BLaER1 (cell line): ENCODE results near the gene SLC10A4.

ENCODE experiments used
- H3K27ac ChIP-seq: shearing (Covaris generic); formaldehyde crosslinking; 2 replicates; pipeline ENCODE4 v1.8.1; 2022
- H3K27me3 ChIP-seq: shearing (Covaris generic); formaldehyde crosslinking; 2 replicates; pipeline ENCODE4 v1.8.1; 2022
- H3K36me3 ChIP-seq: shearing (Covaris generic); formaldehyde crosslinking; 2 replicates; pipeline ENCODE4 v1.8.1; 2022
- H3K4me1 ChIP-seq: shearing (Covaris generic); formaldehyde crosslinking; 2 replicates; pipeline ENCODE4 v1.8.1; 2022
- H3K4me2 ChIP-seq: shearing (Covaris generic); formaldehyde crosslinking; 2 replicates; pipeline ENCODE4 v1.8.1; 2022
- H3K4me3 ChIP-seq: shearing (Covaris generic); formaldehyde crosslinking; 2 replicates; pipeline ENCODE4 v1.8.1; 2022
- H3K9ac ChIP-seq: shearing (Covaris generic); formaldehyde crosslinking; 2 replicates; pipeline ENCODE4 v1.8.1; 2022
- H3K9me3 ChIP-seq: shearing (Covaris generic); formaldehyde crosslinking; 2 replicates; pipeline ENCODE4 v1.8.1; 2022
- H4K20me1 ChIP-seq: shearing (Covaris generic); formaldehyde crosslinking; 2 replicates; pipeline ENCODE4 v1.8.1; 2022
- Cebpa-rat ChIP-seq: shearing (Covaris generic); IDR thresholded peaks from 2 replicates; pipeline ENCODE4 v1.8.1; 2022

The SLC10A4 gene

GRCh38 chr4:48503233-48504025 lies 20.3 kb downstream of the SLC10A4 start:
- no peak for TF ChIP-seq Cebpa-rat
- Histone ChIP-seq H3K36me3 (peaks cover 64% of the 10 kb centered on the region), H3K4me3 (no peak overlapping the region), H3K9ac (no peak overlapping the region), H3K4me1 (no peaks in the 10 kb centered on the region), H4K20me1 (no peaks in the 10 kb centered on the region), H3K9me3 (no peaks in the 10 kb centered on the region), H3K27ac (no peak overlapping the region), H3K4me2 (no peak overlapping the region), H3K27me3 (no peaks in the 10 kb centered on the region)

DNA sequence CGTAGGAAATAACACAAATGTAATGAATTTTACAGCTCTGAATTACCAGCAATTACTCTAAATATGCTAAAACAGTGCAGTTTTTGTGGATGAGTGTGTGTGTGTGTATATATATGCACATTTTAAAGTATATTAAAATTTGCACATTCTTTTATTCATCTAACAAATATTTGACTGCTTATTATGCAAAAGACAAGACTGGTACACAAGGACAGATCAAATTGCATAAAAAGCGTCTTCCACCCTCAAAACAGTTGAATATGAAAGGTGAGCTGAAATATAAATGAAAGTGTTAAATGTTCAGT lies 20.8 kb downstream of the SLC10A4 start:
- H3K4me1 ChIP-seq: no peaks in the 10 kb centered on the region
- TF ChIP-seq Cebpa-rat: no peak
- no peak overlapping the region for H3K4me2 ChIP-seq
- no peaks in the 10 kb centered on the region for H3K27me3 ChIP-seq
- no peaks in the 10 kb centered on the region for H4K20me1 ChIP-seq
- no peak overlapping the region for H3K27ac ChIP-seq
- H3K9me3 ChIP-seq: no peaks in the 10 kb centered on the region
- no peak overlapping the region for H3K9ac ChIP-seq
- H3K4me3 ChIP-seq: no peak overlapping the region
- H3K36me3 ChIP-seq: peaks cover 65% of the 10 kb centered on the region

DNA sequence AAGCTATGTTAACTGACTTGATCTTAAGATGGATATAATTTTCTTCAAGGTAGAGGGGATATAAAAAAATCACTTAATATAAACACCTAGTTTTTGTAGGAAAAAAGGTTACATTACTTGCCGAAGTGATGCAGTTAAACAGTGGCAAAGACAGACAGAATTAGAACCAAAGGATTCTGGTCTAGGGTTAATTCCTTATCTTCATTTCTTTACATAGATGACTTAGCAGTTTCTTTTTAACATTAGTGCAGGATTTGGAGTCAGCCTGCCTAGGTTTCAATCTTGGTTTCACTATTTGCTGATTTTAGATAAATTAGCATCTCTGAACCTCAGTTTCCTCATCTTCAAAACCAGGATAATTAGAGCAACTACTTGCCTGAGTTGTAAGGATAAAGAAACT lies 21.2 kb downstream of the SLC10A4 start:
- no peak overlapping the region for H3K9ac ChIP-seq
- H3K9me3 ChIP-seq: no peaks in the 10 kb centered on the region
- H3K27ac ChIP-seq: no peak overlapping the region
- H3K4me2 ChIP-seq: no peak overlapping the region
- H3K4me1 ChIP-seq: no peaks in the 10 kb centered on the region
- H3K4me3 ChIP-seq: no peak overlapping the region
- peaks cover 65% of the 10 kb centered on the region for H3K36me3 ChIP-seq
- H4K20me1 ChIP-seq: no peaks in the 10 kb centered on the region
- H3K27me3 ChIP-seq: no peaks in the 10 kb centered on the region
- no peak for TF ChIP-seq Cebpa-rat

DNA sequence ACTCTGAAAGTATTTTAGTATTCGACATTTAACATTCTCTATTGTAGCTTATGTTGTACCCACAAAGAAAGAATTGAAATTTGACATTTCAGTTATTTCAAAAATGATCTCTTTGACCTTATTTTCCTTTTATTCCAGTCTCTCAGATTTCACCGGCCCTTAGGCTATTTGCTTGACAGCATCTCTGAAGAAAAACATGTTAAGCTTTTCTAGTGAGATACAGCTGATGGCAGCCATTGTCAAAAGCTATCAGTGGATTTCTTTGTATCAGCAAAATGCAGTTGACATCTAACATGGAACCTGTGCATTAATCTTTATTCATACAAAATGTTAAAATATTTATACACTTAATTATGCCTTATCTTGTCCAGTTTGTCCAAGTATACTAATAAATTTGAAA lies 23.6 kb downstream of the SLC10A4 start:
- no peak for TF ChIP-seq Cebpa-rat
- peaks cover 70% of the 10 kb centered on the region for H3K36me3 ChIP-seq
- no peak overlapping the region for H3K27ac ChIP-seq
- no peak overlapping the region for H3K4me2 ChIP-seq
- H3K9me3 ChIP-seq: no peaks in the 10 kb centered on the region
- H3K9ac ChIP-seq: no peak overlapping the region
- H3K27me3 ChIP-seq: no peaks in the 10 kb centered on the region
- H3K4me3 ChIP-seq: no peak overlapping the region
- no peaks in the 10 kb centered on the region for H3K4me1 ChIP-seq
- H4K20me1 ChIP-seq: no peaks in the 10 kb centered on the region

GRCh38 chr4:48509543-48509942 lies 26.4 kb downstream of the SLC10A4 start:
- H3K4me1 ChIP-seq: no peaks in the 10 kb centered on the region
- no peak overlapping the region for H3K27ac ChIP-seq
- H3K9ac ChIP-seq: no peak overlapping the region
- no peaks in the 10 kb centered on the region for H3K27me3 ChIP-seq
- no peak for TF ChIP-seq Cebpa-rat
- no peak overlapping the region for H3K4me2 ChIP-seq
- H3K9me3 ChIP-seq: no peaks in the 10 kb centered on the region
- no peaks in the 10 kb centered on the region for H4K20me1 ChIP-seq
- H3K4me3 ChIP-seq: no peak overlapping the region
- H3K36me3 ChIP-seq: peaks cover 82% of the 10 kb centered on the region

GRCh38 chr4:48518143-48518542 lies 35.0 kb downstream of the SLC10A4 start:
- TF ChIP-seq Cebpa-rat: no peak
- no peak overlapping the region for H3K27ac ChIP-seq
- H3K4me2 ChIP-seq: no peak overlapping the region
- H3K36me3 ChIP-seq: peaks cover 84% of the 10 kb centered on the region
- no peaks in the 10 kb centered on the region for H3K9me3 ChIP-seq
- no peaks in the 10 kb centered on the region for H3K27me3 ChIP-seq
- H3K4me3 ChIP-seq: no peak overlapping the region
- no peaks in the 10 kb centered on the region for H3K4me1 ChIP-seq
- no peak overlapping the region for H3K9ac ChIP-seq
- H4K20me1 ChIP-seq: no peaks in the 10 kb centered on the region

DNA sequence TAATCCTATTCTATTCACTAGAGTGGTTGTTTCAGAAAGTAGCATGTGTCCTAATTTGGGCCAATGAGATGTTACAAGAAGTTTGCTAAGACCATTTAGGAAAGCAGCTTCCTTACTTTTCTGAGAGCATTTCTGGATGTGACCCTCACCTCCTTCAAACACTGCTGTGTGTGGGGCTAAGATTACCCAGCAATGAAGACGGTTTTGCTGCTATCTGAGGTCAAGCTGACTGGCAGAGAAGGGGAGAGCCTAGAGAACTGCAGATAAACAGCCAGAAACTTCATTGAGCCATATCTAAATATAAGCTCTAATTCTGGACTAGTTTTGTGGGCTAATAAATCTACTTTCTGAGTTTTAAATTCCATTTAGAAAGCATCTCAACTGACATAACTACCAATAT lies 43.3 kb downstream of the SLC10A4 start:
- Histone ChIP-seq H3K36me3 (peaks cover 83% of the 10 kb centered on the region), H3K9ac (no peak overlapping the region)

DNA sequence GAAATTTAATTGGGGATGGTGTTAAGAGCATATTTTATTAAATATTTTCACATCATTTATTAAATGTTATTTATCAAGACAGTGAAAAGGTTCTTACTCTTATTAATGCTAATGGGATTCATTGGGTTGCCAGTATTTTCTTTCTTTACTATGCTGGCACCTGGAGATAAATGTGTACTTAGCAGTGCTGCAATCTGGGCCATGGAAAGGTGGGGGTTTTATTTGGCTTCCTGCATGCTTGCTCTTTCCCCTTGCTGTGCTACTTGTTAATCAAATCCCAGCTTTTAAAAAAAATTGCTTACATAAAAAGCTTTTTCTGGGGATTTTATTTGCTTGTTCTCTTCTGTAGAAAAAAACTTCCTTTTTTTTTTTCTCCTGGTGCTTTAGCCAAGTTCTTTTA lies 55.2 kb downstream of the SLC10A4 start:
- Histone ChIP-seq H3K36me3 (peaks cover 71% of the 10 kb centered on the region), H3K27ac (no peak overlapping the region), H3K4me2 (no peak overlapping the region), H3K4me3 (no peak overlapping the region), H3K9ac (no peak overlapping the region), H3K27me3 (no peaks in the 10 kb centered on the region), H3K9me3 (no peaks in the 10 kb centered on the region), H3K4me1 (no peaks in the 10 kb centered on the region), H4K20me1 (no peaks in the 10 kb centered on the region)
- TF ChIP-seq Cebpa-rat: no peak

More for the DNA sequence above, 43.3 kb downstream of the SLC10A4 start:
- Histone ChIP-seq H3K4me3 (no peak overlapping the region), H3K4me2 (no peak overlapping the region), H3K27me3 (no peaks in the 10 kb centered on the region), H3K4me1 (no peaks in the 10 kb centered on the region), H3K27ac (no peak overlapping the region), H4K20me1 (no peaks in the 10 kb centered on the region), H3K9me3 (no peaks in the 10 kb centered on the region)
- TF ChIP-seq Cebpa-rat: no peak
